OCI-LY7 (cell line): ENCODE results near the gene BBX.

Source experiments
- EZH2phosphoT487 ChIP-seq: fragments of 200-600 bp; sonication (generic); IDR thresholded peaks from 2 replicates; pipeline ENCODE4 v1.6.1; 2018; ENCODE audit warnings: low read depth, borderline replicate concordance, mild to moderate bottlenecking, mixed run types, antibody characterized with exemption, low read length, moderate library complexity, mixed read lengths
- TF ChIP-seq, protein P1 (sequence below): fragments of 200-600 bp; sonication (generic); conservative IDR thresholded peaks from 2 replicates; pipeline ENCODE4 v1.5.1; 2014; ENCODE audit warnings: mild to moderate bottlenecking, antibody characterized with exemption, low read length, moderate library complexity, mixed read lengths

DNA sequence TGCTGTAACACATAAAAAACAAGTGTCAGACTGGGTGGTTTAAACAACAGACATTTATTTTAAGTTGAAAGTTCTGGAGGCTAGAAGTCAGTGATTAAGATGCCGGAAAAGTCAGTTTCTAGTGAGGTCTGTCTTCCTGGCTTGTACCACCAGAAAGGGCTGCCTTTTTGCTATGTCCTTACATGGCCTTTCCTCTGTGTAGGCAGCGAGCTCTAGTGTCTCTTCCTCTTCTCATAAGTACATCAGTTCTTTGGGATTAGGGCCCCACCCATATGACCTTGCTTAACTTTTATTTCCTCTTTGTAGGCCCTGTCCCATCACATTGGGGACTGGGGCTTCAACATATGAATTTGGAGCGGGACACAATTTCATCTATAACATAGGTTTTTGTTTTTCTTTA lies 128.0 kb downstream of the BBX start:
- TF ChIP-seq, protein P1, sequence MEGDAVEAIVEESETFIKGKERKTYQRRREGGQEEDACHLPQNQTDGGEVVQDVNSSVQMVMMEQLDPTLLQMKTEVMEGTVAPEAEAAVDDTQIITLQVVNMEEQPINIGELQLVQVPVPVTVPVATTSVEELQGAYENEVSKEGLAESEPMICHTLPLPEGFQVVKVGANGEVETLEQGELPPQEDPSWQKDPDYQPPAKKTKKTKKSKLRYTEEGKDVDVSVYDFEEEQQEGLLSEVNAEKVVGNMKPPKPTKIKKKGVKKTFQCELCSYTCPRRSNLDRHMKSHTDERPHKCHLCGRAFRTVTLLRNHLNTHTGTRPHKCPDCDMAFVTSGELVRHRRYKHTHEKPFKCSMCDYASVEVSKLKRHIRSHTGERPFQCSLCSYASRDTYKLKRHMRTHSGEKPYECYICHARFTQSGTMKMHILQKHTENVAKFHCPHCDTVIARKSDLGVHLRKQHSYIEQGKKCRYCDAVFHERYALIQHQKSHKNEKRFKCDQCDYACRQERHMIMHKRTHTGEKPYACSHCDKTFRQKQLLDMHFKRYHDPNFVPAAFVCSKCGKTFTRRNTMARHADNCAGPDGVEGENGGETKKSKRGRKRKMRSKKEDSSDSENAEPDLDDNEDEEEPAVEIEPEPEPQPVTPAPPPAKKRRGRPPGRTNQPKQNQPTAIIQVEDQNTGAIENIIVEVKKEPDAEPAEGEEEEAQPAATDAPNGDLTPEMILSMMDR, result no peak
- no peak for TF ChIP-seq EZH2phosphoT487
